Measurements from ENCODE around the gene ACKR2. TPM values are rescaled to one million over a fixed set of nuclear protein-coding genes. Genes with fewer than 3 reads are reported as not detected.

Gene ACKR2
- total and polyA plus RNA-seq, 2 experiments from 2014 or later = 0.11 to 0.23 TPM

- WGBS, 2 experiments (ENCODE audit: low coverage in 1 of 2, low lambda C conversion rate in 2 of 2, missing lambda C conversion rate in 2 of 2) = 20 to 26% methylated on average over 4 of the region's 4 CpGs
- in situ Hi-C loops (cut with MboI) = no loop called here
- DNase-seq = no peak
These were observed 46.5 kb downstream of the ACKR2 start for GRCh38 chr3:42855547-42856380.

GRCh38 chr3:42856544-42856943, 47.3 kb downstream of the ACKR2 start:
- WGBS, 2 experiments (ENCODE audit: low coverage in 1 of 2, low lambda C conversion rate in 2 of 2, missing lambda C conversion rate in 2 of 2) = 50 to 52% methylated on average over 3 of the region's 3 CpGs

More at GRCh38 chr3:42855547-42856380, 46.5 kb downstream of the ACKR2 start:
- Histone ChIP-seq H3K4me1 (ENCODE audit: insufficient read depth) (no peaks in the 10 kb centered on the region), H3K36me3 (ENCODE audit: low read depth) (no peaks in the 10 kb centered on the region), H2AFZ (no peak overlapping the region), H4K20me1 (ENCODE audit: insufficient read depth) (no peaks in the 10 kb centered on the region), H3K9me2 (ENCODE audit: insufficient read depth) (no peaks in the 10 kb centered on the region), H3K27me3 (replicated peaks; ENCODE audit: insufficient read depth) (peaks cover 28% of the 10 kb centered on the region), H3K27ac (no peak overlapping the region), H3F3A (ENCODE audit: insufficient read depth) (no peaks in the 10 kb centered on the region), H3K79me2 (ENCODE audit: insufficient read depth) (no peaks in the 10 kb centered on the region), H3K4me2 (ENCODE audit: unreplicated experiment) (no peak overlapping the region), H3K9me3 (ENCODE audit: low read depth) (no peaks in the 10 kb centered on the region), H3K9ac (no peak overlapping the region), H3K4me3 (no peak overlapping the region)
- no peak for TF ChIP-seq EZH2phosphoT487 (IDR thresholded peaks at IDR 0.05; ENCODE audit: insufficient read depth, low read depth)

DNA sequence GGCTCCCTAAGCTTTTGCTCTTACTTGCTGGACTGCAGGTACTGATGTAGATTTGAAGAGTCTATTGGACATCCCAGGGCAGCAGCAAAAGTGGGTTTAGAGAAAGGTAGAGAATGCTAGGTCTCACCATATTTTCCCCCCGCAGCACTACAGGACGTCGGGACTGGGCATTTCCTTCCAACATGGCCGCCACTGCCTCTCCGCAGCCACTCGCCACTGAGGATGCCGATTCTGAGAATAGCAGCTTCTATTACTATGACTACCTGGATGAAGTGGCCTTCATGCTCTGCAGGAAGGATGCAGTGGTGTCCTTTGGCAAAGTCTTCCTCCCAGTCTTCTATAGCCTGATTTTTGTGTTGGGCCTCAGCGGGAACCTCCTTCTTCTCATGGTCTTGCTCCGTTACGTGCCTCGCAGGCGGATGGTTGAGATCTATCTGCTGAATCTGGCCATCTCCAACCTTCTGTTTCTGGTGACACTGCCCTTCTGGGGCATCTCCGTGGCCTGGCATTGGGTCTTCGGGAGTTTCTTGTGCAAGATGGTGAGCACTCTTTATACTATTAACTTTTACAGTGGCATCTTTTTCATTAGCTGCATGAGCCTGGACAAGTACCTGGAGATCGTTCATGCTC, 55.2 kb downstream of the ACKR2 start:
- H3K27me3 ChIP-seq (replicated peaks; ENCODE audit: insufficient read depth) = peaks cover 13% of the 10 kb centered on the region
- TF ChIP-seq EZH2phosphoT487 (IDR thresholded peaks at IDR 0.05; ENCODE audit: insufficient read depth, low read depth) (no peak), EZH2 (IDR thresholded peaks at IDR 0.05; ENCODE audit: insufficient read depth, poor library complexity, severe bottlenecking) (no peak)
- no peak overlapping the region for H3K9ac ChIP-seq
- in situ Hi-C loops (cut with MboI) = no loop called here
- H3K27ac ChIP-seq = no peak overlapping the region
- no peaks in the 10 kb centered on the region for H4K20me1 ChIP-seq (ENCODE audit: insufficient read depth)
- DNase-seq = no peak
- WGBS, 2 experiments (ENCODE audit: low coverage in 1 of 2, low lambda C conversion rate in 2 of 2, missing lambda C conversion rate in 2 of 2) = 75 to 78% methylated on average over 15 of the region's 15 CpGs
- H2AFZ ChIP-seq = no peak overlapping the region
- H3K9me3 ChIP-seq (ENCODE audit: low read depth) = no peaks in the 10 kb centered on the region
- H3K4me1 ChIP-seq (ENCODE audit: insufficient read depth) = no peaks in the 10 kb centered on the region
- no peak overlapping the region for H3K4me3 ChIP-seq
- H3K79me2 ChIP-seq (ENCODE audit: insufficient read depth) = no peaks in the 10 kb centered on the region
- no peaks in the 10 kb centered on the region for H3K9me2 ChIP-seq (ENCODE audit: insufficient read depth)
- H3K36me3 ChIP-seq (ENCODE audit: low read depth) = no peaks in the 10 kb centered on the region
- no peak overlapping the region for H3K4me2 ChIP-seq (ENCODE audit: unreplicated experiment)
- no peaks in the 10 kb centered on the region for H3F3A ChIP-seq (ENCODE audit: insufficient read depth)

More at GRCh38 chr3:42856544-42856943, 47.3 kb downstream of the ACKR2 start:
- no peak for DNase-seq
- H3K9me3 ChIP-seq (ENCODE audit: low read depth) = no peaks in the 10 kb centered on the region
- H3K27me3 ChIP-seq (replicated peaks; ENCODE audit: insufficient read depth) = peaks cover 31% of the 10 kb centered on the region
- no peak overlapping the region for H3K27ac ChIP-seq
- H2AFZ ChIP-seq = no peak overlapping the region
- H4K20me1 ChIP-seq (ENCODE audit: insufficient read depth) = no peaks in the 10 kb centered on the region
- H3K9me2 ChIP-seq (ENCODE audit: insufficient read depth) = no peaks in the 10 kb centered on the region
- no peak overlapping the region for H3K9ac ChIP-seq
- H3K4me2 ChIP-seq (ENCODE audit: unreplicated experiment) = no peak overlapping the region
- in situ Hi-C loops (cut with MboI) = no loop called here
- no peaks in the 10 kb centered on the region for H3K4me1 ChIP-seq (ENCODE audit: insufficient read depth)
- no peaks in the 10 kb centered on the region for H3K79me2 ChIP-seq (ENCODE audit: insufficient read depth)
- no peak overlapping the region for H3K4me3 ChIP-seq
- H3K36me3 ChIP-seq (ENCODE audit: low read depth) = no peaks in the 10 kb centered on the region
- H3F3A ChIP-seq (ENCODE audit: insufficient read depth) = no peaks in the 10 kb centered on the region
- TF ChIP-seq EZH2phosphoT487 (IDR thresholded peaks at IDR 0.05; ENCODE audit: insufficient read depth, low read depth) = no peak
- TF ChIP-seq EZH2 (IDR thresholded peaks at IDR 0.05; ENCODE audit: insufficient read depth, poor library complexity, severe bottlenecking) = no peak

- peaks cover 13% of the 10 kb centered on the region for H3K27me3 ChIP-seq (replicated peaks; ENCODE audit: insufficient read depth)
- no peak for TF ChIP-seq EZH2phosphoT487 (IDR thresholded peaks at IDR 0.05; ENCODE audit: insufficient read depth, low read depth)
- no peak for TF ChIP-seq EZH2 (IDR thresholded peaks at IDR 0.05; ENCODE audit: insufficient read depth, poor library complexity, severe bottlenecking)
- in situ Hi-C loops (cut with MboI) = no loop called here
These were observed 56.0 kb downstream of the ACKR2 start for GRCh38 chr3:42865256-42865655.

More at GRCh38 chr3:42865256-42865655, 56.0 kb downstream of the ACKR2 start:
- Histone ChIP-seq H3K4me1 (ENCODE audit: insufficient read depth) (no peaks in the 10 kb centered on the region), H3K79me2 (ENCODE audit: insufficient read depth) (no peaks in the 10 kb centered on the region), H3K27ac (no peak overlapping the region), H3K9me3 (ENCODE audit: low read depth) (no peaks in the 10 kb centered on the region), H3F3A (ENCODE audit: insufficient read depth) (no peaks in the 10 kb centered on the region), H4K20me1 (ENCODE audit: insufficient read depth) (no peaks in the 10 kb centered on the region), H3K36me3 (ENCODE audit: low read depth) (no peaks in the 10 kb centered on the region), H3K9ac (no peak overlapping the region), H3K4me2 (ENCODE audit: unreplicated experiment) (no peak overlapping the region), H3K9me2 (ENCODE audit: insufficient read depth) (no peaks in the 10 kb centered on the region), H3K4me3 (no peak overlapping the region), H2AFZ (no peak overlapping the region)
- WGBS, 2 experiments (ENCODE audit: low coverage in 1 of 2, low lambda C conversion rate in 2 of 2, missing lambda C conversion rate in 2 of 2) = 77 to 80% methylated on average over 8 of the region's 8 CpGs
- no peak for DNase-seq
